PC-3 (cell line): ENCODE results near the gene GULP1.

Experiments used
- EZH2 ChIP-seq: fragments of 300-600 bp; sonication (generic); IDR thresholded peaks from one replicate; pipeline ENCODE4 v1.6.1; 2017; ENCODE audit warnings: antibody characterized with exemption, mild to moderate bottlenecking, low read length; ENCODE audit not compliant: unreplicated experiment
- TF ChIP-seq, protein P1 (sequence below): fragments of 300-600 bp; sonication (generic); conservative IDR thresholded peaks from 2 replicates; pipeline ENCODE4 v1.5.1; 2017; ENCODE audit warnings: antibody characterized with exemption, low read depth, mild to moderate bottlenecking, low read length

DNA sequence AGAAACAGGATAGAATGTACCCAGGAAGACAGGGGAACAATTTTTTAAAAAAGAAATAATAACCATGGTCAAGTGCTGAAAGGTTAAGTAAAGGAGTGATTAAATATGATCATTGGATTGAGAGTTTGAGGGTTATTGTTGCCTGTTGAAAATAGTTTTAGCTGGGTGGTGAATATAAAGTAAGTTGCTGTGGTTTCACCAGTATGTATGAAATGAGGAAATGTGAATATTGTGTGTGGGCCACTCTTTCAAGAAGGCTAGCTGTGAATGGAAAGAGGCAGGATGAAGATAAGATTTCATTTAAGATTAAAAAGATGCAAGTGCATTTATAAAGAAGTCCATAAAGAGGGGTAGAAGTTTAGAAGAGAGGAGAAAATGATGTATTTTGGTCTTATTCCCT lies 53.8 kb downstream of the GULP1 start:
- TF ChIP-seq EZH2 = no peak
- TF ChIP-seq, protein P1, sequence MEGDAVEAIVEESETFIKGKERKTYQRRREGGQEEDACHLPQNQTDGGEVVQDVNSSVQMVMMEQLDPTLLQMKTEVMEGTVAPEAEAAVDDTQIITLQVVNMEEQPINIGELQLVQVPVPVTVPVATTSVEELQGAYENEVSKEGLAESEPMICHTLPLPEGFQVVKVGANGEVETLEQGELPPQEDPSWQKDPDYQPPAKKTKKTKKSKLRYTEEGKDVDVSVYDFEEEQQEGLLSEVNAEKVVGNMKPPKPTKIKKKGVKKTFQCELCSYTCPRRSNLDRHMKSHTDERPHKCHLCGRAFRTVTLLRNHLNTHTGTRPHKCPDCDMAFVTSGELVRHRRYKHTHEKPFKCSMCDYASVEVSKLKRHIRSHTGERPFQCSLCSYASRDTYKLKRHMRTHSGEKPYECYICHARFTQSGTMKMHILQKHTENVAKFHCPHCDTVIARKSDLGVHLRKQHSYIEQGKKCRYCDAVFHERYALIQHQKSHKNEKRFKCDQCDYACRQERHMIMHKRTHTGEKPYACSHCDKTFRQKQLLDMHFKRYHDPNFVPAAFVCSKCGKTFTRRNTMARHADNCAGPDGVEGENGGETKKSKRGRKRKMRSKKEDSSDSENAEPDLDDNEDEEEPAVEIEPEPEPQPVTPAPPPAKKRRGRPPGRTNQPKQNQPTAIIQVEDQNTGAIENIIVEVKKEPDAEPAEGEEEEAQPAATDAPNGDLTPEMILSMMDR = no peak
